Kidney epithelial cell (primary cell): ENCODE data around the gene CDC42BPA. TPM values are rescaled to one million over a fixed set of nuclear protein-coding genes. Genes with fewer than 3 reads are reported as not detected.

Experiments used
- DNase-seq: peaks from one replicate; pipeline ENCODE4 v3.0.0-alpha.2; 2010; ENCODE audit warnings: low read depth
- H3K27me3 ChIP-seq: 2 replicates; pipeline ENCODE4 v1.6.0; 2011; ENCODE audit warnings: low read length; ENCODE audit not compliant: control insufficient read depth, insufficient read depth
- H3K36me3 ChIP-seq: 2 replicates; pipeline ENCODE4 v1.5.1; 2011; ENCODE audit warnings: low read length; ENCODE audit not compliant: control insufficient read depth, insufficient read depth
- H3K4me3 ChIP-seq: 2 replicates; pipeline ENCODE4 v1.5.1; 2011; ENCODE audit warnings: low read depth, mild to moderate bottlenecking, control low read depth, low read length
- CTCF ChIP-seq: IDR thresholded peaks from 2 replicates; pipeline ENCODE4 v1.5.1; 2011; ENCODE audit warnings: mild to moderate bottlenecking, moderate library complexity, low read length, control low read depth, inconsistent platforms; ENCODE audit not compliant: insufficient read depth, poor library complexity, severe bottlenecking
- total RNA-seq: library from RNA; depleted of rRNA; stranded (reverse); fragments of >200 nt; gene quantifications from 2 replicates; pipeline ENCODE4 v1.2.3, GENCODE V29; 2015

The CDC42BPA gene
- total RNA-seq, 1 donor from 2014 or later = 33.4 TPM

GRCh38 chr1:227213426-227213825, 104.9 kb downstream of the CDC42BPA start:
- DNase-seq = no peak
- TF ChIP-seq CTCF = no peak
- Histone ChIP-seq H3K27me3 (no peaks in the 10 kb centered on the region), H3K4me3 (no peak overlapping the region), H3K36me3 (no peaks in the 10 kb centered on the region)

- no peak for DNase-seq
- TF ChIP-seq CTCF = no peak
- Histone ChIP-seq H3K36me3 (no peaks in the 10 kb centered on the region), H3K4me3 (no peak overlapping the region), H3K27me3 (no peaks in the 10 kb centered on the region)
Measured at GRCh38 chr1:227212164-227212563, 106.1 kb downstream of the CDC42BPA start.

GRCh38 chr1:227210604-227211003, 107.7 kb downstream of the CDC42BPA start:
- no peak for TF ChIP-seq CTCF
- H3K27me3 ChIP-seq = no peaks in the 10 kb centered on the region
- H3K36me3 ChIP-seq = no peaks in the 10 kb centered on the region
- DNase-seq = no peak
- H3K4me3 ChIP-seq = no peak overlapping the region

- no peak for TF ChIP-seq CTCF
- Histone ChIP-seq H3K27me3 (no peaks in the 10 kb centered on the region), H3K4me3 (no peak overlapping the region), H3K36me3 (no peaks in the 10 kb centered on the region)
- DNase-seq = no peak
Measured at GRCh38 chr1:227197064-227197463, 121.2 kb downstream of the CDC42BPA start.

GRCh38 chr1:227192163-227192562, 126.1 kb downstream of the CDC42BPA start:
- no peak for TF ChIP-seq CTCF
- peak; percentile 82 for DNase-seq

GRCh38 chr1:227191607-227192006, 126.7 kb downstream of the CDC42BPA start:
- Histone ChIP-seq H3K27me3 (no peaks in the 10 kb centered on the region), H3K4me3 (no peak overlapping the region), H3K36me3 (no peaks in the 10 kb centered on the region)
- DNase-seq = no peak
- TF ChIP-seq CTCF = no peak

More at GRCh38 chr1:227192163-227192562, 126.1 kb downstream of the CDC42BPA start:
- Histone ChIP-seq H3K36me3 (no peaks in the 10 kb centered on the region), H3K4me3 (no peak overlapping the region), H3K27me3 (no peaks in the 10 kb centered on the region)
